Stimulated activated CD8-positive, alpha-beta memory T cell treated with anti-CD3 and anti-CD28 coated beads, Interleukin-4, amount 100 ng/mL, for 4 hours (primary cell): Measurements from ENCODE around the gene MYL2.

Experiments
- DNase-seq, 2 donors: peaks; one replicate each; pipeline ENCODE4 v3.0.0-alpha.2; 2020; ENCODE audit warnings: low read depth in 2 of 2, low spot score in 1 of 2

MYL2 gene

DNA sequence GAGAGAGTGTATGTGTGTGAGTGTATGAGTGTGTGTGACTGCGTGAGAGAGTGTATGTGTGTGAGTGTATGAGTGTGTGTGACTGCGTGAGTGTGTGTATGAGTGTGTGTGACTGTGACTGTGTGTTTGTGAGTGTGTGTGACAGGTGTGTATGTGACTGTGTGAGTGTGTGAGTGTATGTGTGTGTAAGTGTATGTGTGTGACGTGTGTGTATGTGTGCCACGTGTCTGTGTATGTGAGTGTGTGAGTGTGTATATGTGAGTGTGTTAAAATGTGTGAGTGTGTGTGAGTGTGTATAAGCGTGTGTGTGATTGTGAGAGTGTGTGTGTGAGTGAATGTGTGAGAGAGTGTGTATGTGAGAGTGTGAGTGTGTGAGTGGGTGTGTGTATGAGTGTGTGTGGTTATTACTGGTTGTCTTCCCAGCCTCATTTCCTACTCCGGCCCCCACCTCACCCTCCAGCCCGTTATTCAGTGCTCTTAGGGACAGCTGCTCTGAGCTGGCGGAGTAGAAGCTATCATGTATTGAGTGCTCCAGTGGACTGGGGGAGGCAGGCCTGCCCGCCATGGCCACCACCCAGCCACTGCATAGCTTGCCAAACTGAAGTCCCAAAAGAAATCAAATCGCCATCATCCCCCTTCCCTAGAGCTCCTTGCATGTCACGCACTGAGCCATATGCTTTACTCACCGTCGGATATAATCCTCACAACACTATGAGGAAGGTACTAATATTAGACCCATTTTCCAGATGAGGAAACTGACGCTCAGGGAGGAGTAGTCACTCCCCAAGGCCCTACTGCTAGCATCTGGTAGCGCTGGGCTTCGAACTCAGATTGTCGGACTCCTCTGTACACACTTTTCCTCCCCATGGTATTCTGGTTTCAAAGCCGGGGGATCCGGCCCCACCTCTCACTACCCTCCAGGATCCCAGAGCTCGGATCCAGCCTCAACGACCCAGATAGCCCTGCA, 10.3 kb upstream of the MYL2 start:
- DNase-seq, result no peak

DNA sequence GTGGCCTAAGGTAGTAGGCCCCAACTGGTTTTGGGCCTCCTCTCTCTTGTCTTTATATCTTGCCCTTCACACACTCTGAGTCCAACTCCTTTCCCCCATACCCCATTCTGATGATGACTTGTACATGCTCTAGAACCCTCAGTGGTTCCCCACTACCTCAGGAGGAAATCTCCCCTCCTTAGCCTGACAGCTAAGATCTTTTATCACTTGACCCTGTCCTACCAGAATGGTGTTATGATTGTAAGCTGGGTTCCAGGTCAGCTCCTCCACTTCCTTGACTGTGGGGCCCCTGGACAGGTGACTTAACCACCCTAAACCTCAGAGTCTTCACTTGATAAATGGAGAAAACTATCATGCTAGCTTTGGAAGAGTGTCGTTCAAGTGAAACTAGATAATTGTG, 9.4 kb upstream of the MYL2 start:
- DNase-seq, result no peak

DNA sequence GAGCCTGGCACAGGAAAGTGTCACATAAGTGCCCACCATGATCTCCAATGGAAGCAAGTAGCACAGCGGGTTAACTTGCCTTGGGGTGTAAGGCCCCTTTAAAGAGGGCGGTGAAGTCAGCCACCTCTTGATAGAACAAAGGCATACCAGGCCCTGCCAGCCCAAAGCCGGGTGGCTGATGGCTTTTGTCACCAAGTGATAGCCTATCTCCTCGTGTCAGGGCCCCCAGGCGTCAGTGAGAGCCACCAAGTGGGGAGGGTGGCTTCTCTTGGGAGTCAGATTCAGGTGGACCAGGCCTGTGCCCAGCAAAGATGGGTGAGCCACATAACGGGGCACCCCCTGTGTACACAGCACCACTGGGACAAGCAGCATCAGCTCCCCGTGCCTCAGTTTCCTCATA, 8.3 kb upstream of the MYL2 start:
- no peak for DNase-seq

DNA sequence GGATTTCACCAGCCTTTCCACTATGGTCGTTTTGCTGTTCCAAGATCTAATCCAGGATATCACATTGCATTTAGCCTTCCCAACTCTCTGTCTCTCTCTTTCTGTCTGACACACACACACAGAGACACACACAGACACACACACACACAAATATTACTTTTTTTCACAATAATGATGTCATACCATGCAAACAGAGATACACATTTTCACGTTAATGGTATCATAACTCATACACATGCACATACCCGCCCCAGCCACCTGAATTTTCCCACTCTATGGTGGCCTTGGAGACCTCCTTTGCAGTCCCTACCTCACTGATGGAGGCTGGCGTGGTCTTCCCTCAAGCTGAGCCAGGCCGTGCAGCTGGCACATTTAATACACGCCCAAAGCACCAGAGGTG, 7.2 kb upstream of the MYL2 start:
- no peak for DNase-seq

DNA sequence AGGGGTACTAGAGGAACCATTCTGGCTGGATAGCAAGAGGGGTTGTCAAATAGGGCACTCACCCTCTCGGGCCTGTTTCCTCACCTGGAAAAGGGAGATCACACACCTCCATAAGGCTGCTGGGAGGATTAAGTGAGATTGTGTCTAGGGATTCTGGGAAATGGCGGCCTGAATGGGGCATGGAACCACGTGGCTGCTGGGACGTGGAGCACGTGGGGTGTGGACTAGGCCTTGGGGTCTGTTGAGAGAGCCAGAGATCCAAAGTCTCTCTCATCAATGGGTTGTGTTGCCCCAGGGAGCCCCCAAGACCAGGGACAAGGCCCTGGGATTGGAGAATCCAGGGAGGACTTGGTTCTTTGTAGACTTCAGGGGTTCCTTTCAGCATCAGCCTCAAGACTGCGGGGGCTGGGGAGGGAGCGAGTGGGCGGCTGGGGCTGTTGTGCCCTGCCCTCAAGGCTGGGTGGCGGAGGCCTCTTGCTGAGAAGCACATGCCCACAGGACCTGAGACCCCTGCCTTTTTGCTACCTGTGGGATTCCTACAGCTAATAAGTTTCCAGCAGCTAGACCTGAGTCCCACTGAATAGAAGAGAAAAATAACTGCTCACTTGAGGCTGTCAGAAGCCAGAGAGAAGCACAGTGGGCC, 3.4 kb upstream of the MYL2 start:
- DNase-seq, result no peak

DNA sequence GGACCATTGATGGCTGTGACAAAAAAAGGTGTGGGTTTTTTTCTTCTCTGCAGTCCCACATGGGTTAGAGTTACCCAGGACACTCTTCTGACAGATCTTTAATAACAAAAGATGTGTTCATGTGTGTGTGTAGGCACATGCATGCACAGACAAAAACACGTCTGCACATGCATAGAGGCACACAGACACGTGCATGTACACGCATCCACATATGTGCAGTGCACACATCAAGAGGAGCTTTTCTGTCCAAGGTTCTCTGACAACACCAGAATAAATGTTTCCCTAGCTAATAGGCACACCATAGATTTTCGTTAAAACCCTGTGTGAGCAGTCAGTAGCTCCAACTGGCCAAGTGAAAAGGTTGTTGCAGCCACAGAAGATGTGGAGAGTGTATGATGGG, 2.8 kb upstream of the MYL2 start:
- no peak for DNase-seq

DNA sequence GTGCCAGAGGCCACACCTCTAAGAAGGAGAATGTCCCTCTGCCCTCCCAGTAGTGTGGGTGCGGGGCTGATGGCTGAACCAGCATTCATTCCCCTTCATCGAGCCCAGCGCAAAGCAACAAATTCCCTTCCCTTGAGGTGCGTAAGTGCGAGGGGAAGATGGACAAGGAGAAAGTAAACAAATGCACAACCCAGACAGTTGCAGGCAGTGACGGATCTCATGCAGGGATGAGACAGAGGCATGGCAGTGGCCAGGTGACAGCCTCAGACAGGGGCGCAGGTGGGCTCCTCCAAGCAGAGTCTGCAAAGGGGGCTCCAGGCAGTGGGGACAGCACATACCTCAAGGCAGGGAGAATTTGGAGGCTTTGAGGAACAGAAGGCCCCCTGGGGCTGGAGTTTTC, 2.3 kb upstream of the MYL2 start:
- no peak for DNase-seq

DNA sequence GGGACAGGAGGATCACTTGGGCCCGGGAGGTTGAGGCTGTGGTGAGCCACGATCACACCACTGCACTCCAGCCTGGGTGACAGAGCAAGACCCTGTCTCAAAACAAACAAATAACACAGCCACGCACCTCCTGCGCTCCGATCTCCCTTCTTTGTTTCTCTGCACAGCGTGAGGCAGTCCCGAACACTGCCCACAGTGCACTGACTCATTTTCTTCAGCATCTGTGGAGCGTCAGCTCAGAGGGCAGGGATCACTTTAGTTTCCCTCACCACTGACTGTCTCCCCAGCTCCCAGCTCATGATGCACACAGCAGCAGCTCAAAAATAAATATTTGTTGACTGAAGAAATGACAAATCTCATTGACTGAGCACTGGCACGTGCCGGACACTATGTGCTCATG, 883 bp upstream of the MYL2 start:
- DNase-seq, result no peak

DNA sequence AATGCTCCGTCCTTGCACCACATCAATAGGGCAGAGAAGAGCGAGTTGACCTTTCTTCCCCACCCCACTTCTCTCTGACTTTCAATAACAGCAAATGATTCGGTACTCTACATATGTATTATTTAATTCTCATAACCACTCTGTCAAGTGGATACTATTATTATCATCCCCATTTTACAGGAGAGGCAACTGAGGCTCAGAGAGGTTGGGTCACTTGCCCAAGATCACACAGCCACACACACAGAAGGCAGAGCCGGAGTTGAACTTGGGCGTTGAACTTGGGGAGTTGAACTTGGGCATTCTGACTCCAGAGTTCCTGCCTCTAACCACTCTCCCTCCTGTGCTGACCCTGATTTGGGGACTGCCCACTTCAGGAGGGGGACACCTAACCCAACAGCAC, 659 bp downstream of the MYL2 start:
- DNase-seq, result no peak

DNA sequence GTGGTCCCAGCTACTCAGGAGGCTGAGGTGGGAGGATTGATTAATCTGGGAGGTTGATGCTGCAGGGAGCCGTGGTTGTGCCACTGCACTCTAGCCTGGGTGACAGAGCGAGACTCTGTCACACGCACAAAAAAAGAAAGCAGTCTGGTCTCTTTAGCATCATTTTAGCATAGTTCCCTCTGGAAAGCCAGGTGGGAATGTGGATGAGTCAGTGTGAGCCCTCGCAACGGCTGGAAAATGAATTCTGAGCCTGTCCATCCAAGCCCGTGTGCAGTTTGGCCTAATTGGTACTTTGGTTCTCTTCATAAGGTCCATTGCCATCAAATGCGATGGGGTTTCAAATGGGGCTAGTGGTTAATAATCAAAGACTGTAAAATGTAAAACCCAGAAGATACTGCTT, 2.4 kb downstream of the MYL2 start:
- no peak for DNase-seq

DNA sequence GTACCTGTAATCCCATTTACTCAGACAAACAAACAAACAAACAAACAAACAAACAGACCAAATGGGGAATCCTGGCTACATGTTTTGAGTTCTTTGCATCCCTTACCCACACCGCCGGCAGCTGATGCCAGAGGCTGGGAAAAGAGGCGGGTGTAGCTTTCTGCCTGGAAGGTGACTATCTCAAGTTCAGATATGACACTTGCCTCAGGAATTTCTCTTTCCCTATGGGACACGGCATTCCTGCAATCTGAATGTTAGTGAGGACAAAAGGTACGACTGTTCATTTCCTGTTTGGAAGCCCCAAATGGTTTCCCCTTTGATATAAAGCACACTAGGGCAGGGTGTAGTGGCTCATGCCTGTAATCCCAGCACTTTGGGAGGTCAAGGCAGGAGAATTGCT, 2.9 kb downstream of the MYL2 start:
- DNase-seq, result no peak

DNA sequence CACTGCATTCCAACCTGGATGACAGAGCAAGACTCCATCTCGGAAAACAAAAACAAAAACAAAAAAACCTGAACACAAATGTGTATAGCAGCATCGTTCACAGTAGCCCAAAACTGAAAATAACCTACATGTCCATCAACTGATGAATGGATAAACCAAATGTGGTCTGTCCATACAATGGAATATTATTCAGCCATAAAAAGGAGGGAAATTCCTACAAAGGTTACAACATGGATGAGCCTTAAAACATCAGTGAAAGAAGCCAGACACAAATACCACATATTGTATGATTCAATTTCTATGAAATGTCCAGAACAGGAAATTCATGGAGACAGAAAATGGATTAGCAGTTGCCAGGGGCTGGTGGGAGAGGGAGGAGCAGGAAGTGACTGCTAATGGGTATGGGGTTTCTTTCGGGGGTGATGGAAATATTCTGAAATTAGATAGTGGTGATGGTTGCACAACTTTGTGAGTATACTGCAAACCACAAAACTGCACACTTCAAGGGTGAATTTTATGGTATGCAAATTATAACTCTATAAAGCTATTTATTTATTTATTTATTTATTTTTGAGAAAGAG, 4.0 kb downstream of the MYL2 start:
- no peak for DNase-seq

DNA sequence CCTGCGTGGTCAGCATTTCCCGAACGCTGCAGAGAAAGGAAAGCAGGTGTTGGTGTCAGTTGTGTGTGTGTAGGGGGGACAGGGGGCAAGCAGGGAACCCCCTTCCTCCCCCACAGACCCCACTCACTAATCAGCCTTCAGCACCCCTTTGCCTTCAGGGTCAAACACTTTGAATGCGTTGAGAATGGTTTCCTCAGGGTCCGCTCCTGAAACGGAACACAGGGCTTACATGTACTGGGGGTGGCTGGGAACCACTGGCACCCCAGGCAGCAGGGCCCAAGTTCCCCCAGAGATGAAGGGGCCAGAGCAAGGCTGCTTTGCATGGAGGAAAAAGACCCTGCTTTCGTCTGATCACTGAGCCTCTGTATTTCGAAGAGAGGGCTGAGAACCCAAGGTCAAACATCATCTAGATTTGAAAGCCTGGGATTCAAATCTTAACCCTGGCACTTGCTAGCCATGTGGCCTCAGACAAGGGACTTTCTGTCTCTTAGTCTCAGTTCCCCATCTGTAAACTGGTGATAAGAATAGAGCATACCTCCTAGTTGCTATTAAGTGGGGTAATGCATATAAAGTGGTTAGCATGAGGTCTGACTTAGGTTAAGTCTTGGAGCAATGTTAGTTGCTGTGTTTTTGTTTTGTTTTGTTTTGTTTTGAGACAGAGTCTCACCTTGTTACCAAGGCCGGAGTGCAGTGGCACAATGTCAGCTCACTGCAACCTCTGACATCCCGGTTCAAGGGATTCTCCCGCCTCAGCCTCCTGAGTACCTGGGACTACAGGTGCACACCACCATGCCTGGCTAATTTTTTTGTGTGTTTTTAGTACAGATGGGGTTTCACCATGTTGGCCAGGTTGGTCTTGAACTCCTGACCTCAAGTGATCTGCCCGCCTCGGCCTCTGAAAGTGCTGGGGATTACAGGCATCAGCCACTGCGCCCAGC, 7.0 kb downstream of the MYL2 start:
- no peak for DNase-seq

DNA sequence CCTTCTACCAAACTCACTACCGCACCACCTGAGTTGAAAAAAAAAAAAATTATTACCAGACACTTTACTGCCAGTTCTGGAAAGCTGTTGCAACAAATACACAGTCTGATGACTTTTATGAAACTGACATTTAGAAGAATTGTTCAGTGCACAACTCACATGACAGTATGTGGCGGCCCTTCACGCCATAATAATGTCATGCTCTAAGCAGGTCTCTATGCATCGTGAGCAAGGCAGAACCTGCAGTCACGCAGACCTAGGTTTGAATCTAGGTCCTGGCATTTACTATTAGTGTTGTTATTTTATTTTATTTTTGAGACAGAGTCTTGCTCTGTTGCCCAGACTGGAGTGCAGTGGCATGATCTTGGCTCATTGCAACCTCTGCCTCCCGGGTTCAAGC, 8.1 kb downstream of the MYL2 start:
- no peak for DNase-seq

DNA sequence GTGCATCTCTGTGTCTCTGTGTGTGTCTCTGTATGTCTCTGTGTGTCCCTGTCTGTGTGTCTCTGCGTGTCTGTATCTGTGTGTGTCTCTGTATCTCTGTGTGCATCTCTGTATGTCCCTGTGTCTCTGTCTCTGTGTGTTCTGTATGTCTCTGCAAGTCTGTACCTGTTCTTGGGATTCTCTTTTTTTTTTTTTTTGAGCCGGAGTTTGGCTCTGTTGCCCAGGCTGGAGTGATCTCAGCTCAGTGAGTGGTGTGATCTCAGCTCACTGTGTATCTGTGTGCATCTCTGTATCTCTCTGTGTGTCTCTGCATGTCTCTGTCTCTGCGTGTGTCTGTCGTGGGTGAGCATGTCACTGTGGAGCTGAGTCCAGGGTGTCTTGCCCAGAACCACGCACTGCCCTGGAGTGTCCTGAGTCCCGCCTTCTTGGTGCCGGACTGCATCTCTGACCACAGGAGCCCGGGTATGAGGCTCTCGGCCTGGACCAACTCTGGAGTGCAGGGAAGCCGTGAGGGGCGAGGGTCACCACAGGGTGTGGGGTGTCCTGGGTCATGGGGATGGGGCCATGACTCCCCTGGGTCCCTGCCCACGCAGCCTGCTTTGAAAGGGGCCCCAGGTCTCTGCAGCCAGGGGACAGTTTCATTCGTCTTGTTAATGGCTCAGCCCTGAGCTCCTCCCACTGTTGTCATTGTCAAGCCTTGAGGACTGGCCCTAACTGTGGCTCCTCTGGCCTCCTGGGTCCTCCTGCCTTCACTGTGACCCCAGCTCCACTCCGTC, 11.8 kb downstream of the MYL2 start:
- no peak for DNase-seq

DNA sequence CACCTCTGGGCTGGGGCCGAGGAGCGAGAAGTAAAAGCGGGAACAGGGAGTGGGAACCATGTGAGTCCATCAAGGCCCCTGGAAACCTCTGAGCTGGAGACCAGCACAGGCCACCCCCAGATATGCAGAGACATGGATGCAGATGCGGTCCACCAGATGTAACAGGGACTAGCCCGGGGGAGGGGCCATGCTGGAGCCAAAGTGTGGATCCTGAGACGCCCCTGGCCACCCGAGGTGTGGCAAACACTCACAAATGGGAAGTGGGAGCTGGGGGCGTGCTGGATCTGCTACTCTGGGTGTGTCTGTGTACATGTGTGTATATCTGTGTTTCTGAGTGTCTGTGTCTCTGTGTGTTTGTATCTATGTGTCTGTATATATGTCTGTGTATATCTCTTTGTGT, 12.8 kb downstream of the MYL2 start:
- no peak for DNase-seq

DNA sequence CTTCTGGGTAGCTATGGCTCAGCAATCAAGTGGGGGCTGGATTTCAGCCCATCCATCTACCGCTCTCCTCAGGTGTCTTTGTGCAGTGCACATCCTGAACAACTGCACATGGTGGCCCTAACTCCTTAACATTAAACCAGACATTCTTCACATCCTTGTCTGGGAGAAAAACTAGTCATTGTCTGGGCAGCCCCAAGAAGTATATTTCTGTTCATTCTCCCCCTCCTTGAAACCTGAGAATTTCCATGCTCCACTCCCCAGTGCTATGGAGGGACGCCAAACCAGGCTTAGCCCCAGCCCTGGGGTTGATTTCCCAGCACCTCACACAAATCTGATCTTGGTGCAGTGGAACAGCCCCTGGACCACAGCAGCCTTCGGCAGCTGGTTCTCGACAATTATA, 13.4 kb downstream of the MYL2 start:
- no peak for DNase-seq

DNA sequence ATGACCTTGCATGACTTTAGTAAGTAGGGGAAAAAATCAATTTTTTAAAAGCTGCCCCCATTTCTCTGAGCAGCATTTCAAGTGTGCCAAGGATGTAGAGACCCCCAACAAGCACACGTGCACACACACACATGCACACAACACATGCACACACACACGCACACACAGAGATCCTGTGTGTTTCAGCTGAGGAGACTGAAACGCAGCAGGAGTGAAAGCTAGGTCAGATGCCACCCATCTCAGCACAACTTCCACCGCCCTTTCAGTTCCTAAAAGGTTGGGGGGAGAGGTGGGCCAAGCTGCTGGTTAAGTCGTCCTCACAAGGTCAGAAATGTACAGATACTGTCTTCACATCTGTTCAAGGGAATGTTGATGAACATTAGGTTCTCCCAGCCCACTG, 13.9 kb downstream of the MYL2 start:
- no peak for DNase-seq

DNA sequence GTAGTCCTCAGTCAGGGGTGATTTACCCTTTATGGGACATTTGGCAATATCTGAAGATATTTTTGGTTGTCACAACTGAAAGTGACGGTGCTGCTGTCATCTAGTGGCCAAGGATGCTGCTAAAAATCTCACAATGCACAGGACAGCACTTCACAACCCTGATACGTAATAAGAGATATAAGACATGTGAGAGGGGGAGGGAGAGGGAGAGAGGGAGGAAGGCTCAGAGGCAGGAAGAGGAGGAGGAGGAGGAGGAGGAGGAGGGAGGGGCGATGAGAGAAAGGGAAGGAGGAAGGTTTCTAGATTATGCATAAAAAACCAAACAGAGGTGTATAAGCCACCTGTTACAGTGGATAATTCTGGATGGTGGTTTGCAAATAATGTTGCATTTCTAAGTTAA, 14.3 kb downstream of the MYL2 start:
- no peak for DNase-seq

DNA sequence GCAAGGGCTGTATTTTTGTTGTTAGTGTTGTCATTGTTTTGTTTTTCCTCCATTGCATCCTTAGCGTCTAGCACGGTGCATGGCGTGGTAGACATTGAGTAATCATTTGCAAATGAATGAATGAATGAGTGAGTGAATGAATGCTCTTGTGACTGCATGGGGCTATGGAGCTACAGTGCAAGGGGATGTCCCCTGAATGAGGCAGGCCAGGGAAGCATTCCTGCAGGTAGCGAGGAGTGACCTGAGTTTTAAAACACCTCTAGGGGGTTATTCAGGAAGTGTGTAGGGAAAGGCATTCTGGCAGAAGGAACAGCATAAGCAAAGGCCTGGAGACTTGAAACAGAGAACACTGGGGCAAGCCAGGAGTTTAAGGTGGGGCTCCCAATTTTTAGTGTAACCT, 16.9 kb downstream of the MYL2 start:
- DNase-seq, result no peak

DNA sequence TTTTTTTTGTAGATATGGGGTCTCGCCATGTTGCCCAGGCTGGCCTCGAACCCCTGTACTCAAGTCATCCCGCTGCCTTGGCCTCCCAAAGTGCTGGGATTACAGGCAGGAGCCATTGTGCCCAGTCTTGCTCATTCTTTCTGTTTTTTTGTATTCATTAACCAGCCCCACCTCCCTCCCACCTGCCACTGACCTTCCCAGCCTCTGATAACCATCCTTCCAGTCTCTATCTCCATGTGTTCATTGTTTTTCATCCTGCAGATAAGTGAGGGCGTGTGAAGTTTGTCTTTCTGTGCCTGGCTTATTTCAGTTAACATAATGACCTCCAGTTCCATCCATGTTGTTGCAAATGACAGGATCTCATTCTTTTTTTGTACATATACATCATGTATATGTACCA, 19.0 kb downstream of the MYL2 start:
- DNase-seq, result no peak
